Adrenal gland (tissue), 5 donors: ENCODE results near the gene LRP1B.

Experiments
- CTCF ChIP-seq, 6 experiments: fragments of 450-650 bp in 4 of 6; fragments of 200-600 bp in 2 of 6; sonication (generic) in 1 of 6; IDR thresholded peaks; 1 replicate in 5 of 6; 2 replicates in 1 of 6; pipeline versions ENCODE4 v1.5.1 to v1.8.0; 2016 to 2021; ENCODE audit warnings: antibody characterized with exemption in 6 of 6, mild to moderate bottlenecking in 2 of 6, moderate library complexity in 1 of 6
- POLR2A ChIP-seq, 2 donors: fragments of 450-650 bp; IDR thresholded peaks; one replicate each; pipeline ENCODE4 v1.6.1; 2017; ENCODE audit warnings: antibody characterized with exemption in 2 of 2, mild to moderate bottlenecking in 2 of 2, moderate library complexity in 1 of 2
- donor health status: DM: no; HTN: no; CAD: no.

GRCh38 chr2:141437521-141437920 lies 693.3 kb downstream of the LRP1B start:
- TF ChIP-seq POLR2A (IDR thresholded peaks at IDR 0.05) (no peak), CTCF (IDR thresholded peaks at IDR 0.05) (no peak)
